ENCODE data around the gene PANK3.

The PANK3 gene

DNA sequence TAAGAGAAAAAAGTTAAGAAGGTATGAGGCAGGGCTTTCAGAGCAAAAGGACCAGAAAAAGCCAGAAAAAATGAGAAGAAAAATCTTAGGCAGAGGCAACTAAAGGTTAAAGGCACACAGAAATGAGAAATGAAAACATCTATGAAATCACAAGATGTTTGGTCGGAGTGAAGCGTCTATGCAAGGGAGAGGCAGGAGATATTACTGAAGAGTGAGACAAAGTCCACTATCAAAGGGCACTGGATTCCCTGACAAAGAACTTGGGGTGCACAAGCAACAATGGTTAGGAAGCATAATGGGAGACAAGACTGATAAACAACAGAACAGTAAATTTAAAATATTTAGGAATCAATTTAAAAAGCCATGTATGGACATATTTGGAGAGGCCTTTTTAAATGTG, 16.9 kb downstream of the PANK3 start:
- Histone ChIP-seq H3K27ac (replicated peaks) (no peak overlapping the region), H3K27me3 (ENCODE audit: insufficient read depth, poor library complexity, severe bottlenecking) (no peaks in the 10 kb centered on the region), H3K4me3 (replicated peaks; ENCODE audit: insufficient read depth, low read length) (no peak overlapping the region)
- no peak for TF ChIP-seq POLR2AphosphoS5 (IDR thresholded peaks at IDR 0.05; ENCODE audit: low read depth)
- TF ChIP-seq, protein P1, sequence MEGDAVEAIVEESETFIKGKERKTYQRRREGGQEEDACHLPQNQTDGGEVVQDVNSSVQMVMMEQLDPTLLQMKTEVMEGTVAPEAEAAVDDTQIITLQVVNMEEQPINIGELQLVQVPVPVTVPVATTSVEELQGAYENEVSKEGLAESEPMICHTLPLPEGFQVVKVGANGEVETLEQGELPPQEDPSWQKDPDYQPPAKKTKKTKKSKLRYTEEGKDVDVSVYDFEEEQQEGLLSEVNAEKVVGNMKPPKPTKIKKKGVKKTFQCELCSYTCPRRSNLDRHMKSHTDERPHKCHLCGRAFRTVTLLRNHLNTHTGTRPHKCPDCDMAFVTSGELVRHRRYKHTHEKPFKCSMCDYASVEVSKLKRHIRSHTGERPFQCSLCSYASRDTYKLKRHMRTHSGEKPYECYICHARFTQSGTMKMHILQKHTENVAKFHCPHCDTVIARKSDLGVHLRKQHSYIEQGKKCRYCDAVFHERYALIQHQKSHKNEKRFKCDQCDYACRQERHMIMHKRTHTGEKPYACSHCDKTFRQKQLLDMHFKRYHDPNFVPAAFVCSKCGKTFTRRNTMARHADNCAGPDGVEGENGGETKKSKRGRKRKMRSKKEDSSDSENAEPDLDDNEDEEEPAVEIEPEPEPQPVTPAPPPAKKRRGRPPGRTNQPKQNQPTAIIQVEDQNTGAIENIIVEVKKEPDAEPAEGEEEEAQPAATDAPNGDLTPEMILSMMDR (IDR thresholded peaks at IDR 0.05; ENCODE audit: insufficient read depth, low read length) = no peak
- TF ChIP-seq, protein P2, sequence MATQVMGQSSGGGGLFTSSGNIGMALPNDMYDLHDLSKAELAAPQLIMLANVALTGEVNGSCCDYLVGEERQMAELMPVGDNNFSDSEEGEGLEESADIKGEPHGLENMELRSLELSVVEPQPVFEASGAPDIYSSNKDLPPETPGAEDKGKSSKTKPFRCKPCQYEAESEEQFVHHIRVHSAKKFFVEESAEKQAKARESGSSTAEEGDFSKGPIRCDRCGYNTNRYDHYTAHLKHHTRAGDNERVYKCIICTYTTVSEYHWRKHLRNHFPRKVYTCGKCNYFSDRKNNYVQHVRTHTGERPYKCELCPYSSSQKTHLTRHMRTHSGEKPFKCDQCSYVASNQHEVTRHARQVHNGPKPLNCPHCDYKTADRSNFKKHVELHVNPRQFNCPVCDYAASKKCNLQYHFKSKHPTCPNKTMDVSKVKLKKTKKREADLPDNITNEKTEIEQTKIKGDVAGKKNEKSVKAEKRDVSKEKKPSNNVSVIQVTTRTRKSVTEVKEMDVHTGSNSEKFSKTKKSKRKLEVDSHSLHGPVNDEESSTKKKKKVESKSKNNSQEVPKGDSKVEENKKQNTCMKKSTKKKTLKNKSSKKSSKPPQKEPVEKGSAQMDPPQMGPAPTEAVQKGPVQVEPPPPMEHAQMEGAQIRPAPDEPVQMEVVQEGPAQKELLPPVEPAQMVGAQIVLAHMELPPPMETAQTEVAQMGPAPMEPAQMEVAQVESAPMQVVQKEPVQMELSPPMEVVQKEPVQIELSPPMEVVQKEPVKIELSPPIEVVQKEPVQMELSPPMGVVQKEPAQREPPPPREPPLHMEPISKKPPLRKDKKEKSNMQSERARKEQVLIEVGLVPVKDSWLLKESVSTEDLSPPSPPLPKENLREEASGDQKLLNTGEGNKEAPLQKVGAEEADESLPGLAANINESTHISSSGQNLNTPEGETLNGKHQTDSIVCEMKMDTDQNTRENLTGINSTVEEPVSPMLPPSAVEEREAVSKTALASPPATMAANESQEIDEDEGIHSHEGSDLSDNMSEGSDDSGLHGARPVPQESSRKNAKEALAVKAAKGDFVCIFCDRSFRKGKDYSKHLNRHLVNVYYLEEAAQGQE (IDR thresholded peaks at IDR 0.05; ENCODE audit: insufficient replicate concordance, low read depth) = no peak
- no peak for TF ChIP-seq SPI1 (IDR thresholded peaks at IDR 0.05; ENCODE audit: borderline replicate concordance, low read depth)
- no peak for TF ChIP-seq GABPA (IDR thresholded peaks at IDR 0.05; ENCODE audit: low read depth)
- DNase-seq (ENCODE audit: low read depth in 1 of 2, low spot score in 1 of 2) = no peak

DNA sequence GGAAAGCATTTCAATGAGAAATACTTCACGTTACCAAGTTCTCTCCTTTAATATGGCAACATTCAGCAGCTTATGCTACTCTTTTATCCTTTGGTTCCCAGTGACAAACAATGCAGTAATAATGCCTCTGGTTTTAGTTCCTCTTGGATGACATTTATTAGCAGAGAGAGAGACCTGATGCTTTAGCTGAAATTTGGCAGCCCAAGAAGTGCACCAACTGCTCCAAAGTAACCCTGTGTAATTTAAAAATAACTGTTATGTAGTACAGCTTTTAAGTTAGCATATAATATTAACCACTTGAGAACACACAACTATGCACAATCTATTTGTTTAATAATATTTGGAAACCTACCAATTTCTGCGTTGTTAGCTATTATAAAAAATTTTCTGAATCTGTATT, 21.8 kb downstream of the PANK3 start:
- Histone ChIP-seq H3K4me3 (replicated peaks; ENCODE audit: insufficient read depth, low read length) (no peak overlapping the region), H3K27ac (replicated peaks) (no peak overlapping the region), H3K27me3 (ENCODE audit: insufficient read depth, poor library complexity, severe bottlenecking) (no peaks in the 10 kb centered on the region)
- DNase-seq (ENCODE audit: low read depth in 1 of 2, low spot score in 1 of 2) = no peak
- TF ChIP-seq, protein P1 (IDR thresholded peaks at IDR 0.05; ENCODE audit: insufficient read depth, low read length) = no peak
- TF ChIP-seq POLR2AphosphoS5 (IDR thresholded peaks at IDR 0.05; ENCODE audit: low read depth) = no peak

DNA sequence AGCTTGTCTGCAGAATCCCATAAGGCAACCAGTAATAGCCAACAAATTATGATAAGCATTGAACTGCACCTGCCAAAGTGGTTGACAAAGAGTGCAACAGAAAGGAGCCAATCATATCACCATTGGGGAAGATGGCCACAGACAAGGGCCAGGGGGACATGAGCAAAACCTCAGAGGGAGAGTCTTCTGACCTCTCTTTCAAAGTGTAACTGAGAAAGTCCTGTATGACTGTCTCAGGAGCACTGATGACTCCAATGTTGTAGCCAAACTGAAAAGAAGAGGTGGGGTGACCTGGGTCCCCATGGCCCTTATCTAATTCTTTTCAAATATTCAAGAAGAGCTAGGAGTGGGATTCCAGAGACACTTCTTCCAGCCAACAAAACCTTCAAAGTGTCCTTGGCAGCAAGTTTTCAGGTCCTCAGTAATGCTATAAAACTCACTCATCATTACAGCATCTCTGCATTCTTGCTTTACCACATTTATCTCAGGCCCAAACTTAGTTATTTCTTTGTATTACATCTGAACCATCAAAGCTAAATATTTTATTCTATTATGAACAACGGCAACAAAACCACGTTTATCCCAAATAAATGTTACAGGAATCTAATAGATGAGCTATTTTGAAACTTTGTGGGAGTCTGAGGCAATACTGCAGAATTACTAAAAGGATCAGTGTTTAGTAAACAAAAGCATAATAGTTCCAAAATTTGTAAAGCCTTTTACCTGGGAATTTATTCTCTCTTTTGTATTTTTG, 25.6 kb downstream of the PANK3 start:
- DNase-seq (ENCODE audit: low read depth in 1 of 2, low spot score in 1 of 2) = no peak
- Histone ChIP-seq H3K27ac (replicated peaks) (no peak overlapping the region), H3K27me3 (ENCODE audit: insufficient read depth, poor library complexity, severe bottlenecking) (no peaks in the 10 kb centered on the region), H3K4me3 (replicated peaks; ENCODE audit: insufficient read depth, low read length) (no peak overlapping the region)
- no peak for TF ChIP-seq SPI1 (IDR thresholded peaks at IDR 0.05; ENCODE audit: borderline replicate concordance, low read depth)
- TF ChIP-seq, protein P1 (IDR thresholded peaks at IDR 0.05; ENCODE audit: insufficient read depth, low read length) = no peak
- TF ChIP-seq GABPA (IDR thresholded peaks at IDR 0.05; ENCODE audit: low read depth) = no peak
- TF ChIP-seq POLR2AphosphoS5 (IDR thresholded peaks at IDR 0.05; ENCODE audit: low read depth) = no peak
- TF ChIP-seq, protein P2 (IDR thresholded peaks at IDR 0.05; ENCODE audit: insufficient replicate concordance, low read depth) = no peak

DNA sequence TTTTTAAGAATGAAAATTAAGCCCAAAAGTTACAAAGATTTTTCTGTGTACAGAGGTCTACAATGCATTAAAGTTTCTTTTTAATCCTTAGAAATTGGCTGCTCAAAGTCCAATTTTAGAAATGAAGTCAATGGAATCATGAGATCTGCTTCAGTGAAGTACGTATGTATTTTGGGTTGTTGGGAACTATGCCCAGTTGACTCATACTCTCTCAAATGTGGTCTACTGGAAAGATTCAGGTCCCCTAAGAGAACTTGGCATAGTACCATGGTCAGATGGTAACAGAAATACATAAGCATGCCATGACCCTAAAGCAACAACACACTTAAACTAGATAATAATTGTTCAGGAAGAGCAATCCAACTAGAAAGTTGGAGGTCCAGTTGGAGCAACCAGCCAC, 27.0 kb downstream of the PANK3 start:
- no peak for DNase-seq (ENCODE audit: low read depth in 1 of 2, low spot score in 1 of 2)
- Histone ChIP-seq H3K27ac (replicated peaks) (no peak overlapping the region), H3K4me3 (replicated peaks; ENCODE audit: insufficient read depth, low read length) (no peak overlapping the region), H3K27me3 (ENCODE audit: insufficient read depth, poor library complexity, severe bottlenecking) (no peaks in the 10 kb centered on the region)
- TF ChIP-seq GABPA (IDR thresholded peaks at IDR 0.05; ENCODE audit: low read depth) (no peak), SPI1 (IDR thresholded peaks at IDR 0.05; ENCODE audit: borderline replicate concordance, low read depth) (no peak), POLR2AphosphoS5 (IDR thresholded peaks at IDR 0.05; ENCODE audit: low read depth) (no peak)
- TF ChIP-seq, protein P2 (IDR thresholded peaks at IDR 0.05; ENCODE audit: insufficient replicate concordance, low read depth) = no peak
- TF ChIP-seq, protein P1 (IDR thresholded peaks at IDR 0.05; ENCODE audit: insufficient read depth, low read length) = no peak
